GM12878 (cell line): ENCODE data around the gene NAALADL1. TPM values are rescaled to one million over a fixed set of nuclear protein-coding genes. Genes with fewer than 3 reads are reported as not detected.

Source experiments
- BCLAF1 ChIP-seq: fragments of 450-650 bp; IDR thresholded peaks from 2 replicates; pipeline ENCODE4 v1.6.1; 2017; ENCODE audit warnings: antibody characterized with exemption, mild to moderate bottlenecking, moderate library complexity
- CEBPZ ChIP-seq: fragments of 150-350 bp; IDR thresholded peaks from 2 replicates; pipeline ENCODE4 v1.6.1; 2016; ENCODE audit warnings: low read depth, low read length
- CHD2 ChIP-seq: IDR thresholded peaks from 2 replicates; pipeline ENCODE4 v1.6.1; 2011; ENCODE audit warnings: low read depth, low read length, improper control_type of control experiment, borderline replicate concordance
- DPF2 ChIP-seq: fragments of 450-650 bp; IDR thresholded peaks from 2 replicates; pipeline ENCODE4 v1.6.1; 2017; ENCODE audit warnings: mild to moderate bottlenecking
- HDAC6 ChIP-seq: fragments of 200-600 bp; sonication (generic); IDR thresholded peaks from one replicate; pipeline ENCODE4 v1.8.0; 2017; ENCODE audit warnings: antibody characterized with exemption; ENCODE audit not compliant: unreplicated experiment
- JUND ChIP-seq: IDR thresholded peaks from 2 replicates; pipeline ENCODE4 v1.6.1; 2012; ENCODE audit warnings: low read depth, mild to moderate bottlenecking, low read length, improper control_type of control experiment, moderate library complexity
- MEF2A ChIP-seq: IDR thresholded peaks from 2 replicates; pipeline ENCODE4 v1.6.1; 2011; ENCODE audit warnings: low read depth, mild to moderate bottlenecking, low read length, moderate library complexity; ENCODE audit not compliant: insufficient read depth
- MYB ChIP-seq: fragments of 150-350 bp; IDR thresholded peaks from 2 replicates; pipeline ENCODE4 v1.6.1; 2014; ENCODE audit warnings: mild to moderate bottlenecking, low read depth, low read length, borderline replicate concordance
- NBN ChIP-seq: fragments of 450-650 bp; IDR thresholded peaks from 2 replicates; pipeline ENCODE4 v1.6.1; 2016
- PBX3 ChIP-seq: IDR thresholded peaks from 2 replicates; pipeline ENCODE4 v1.6.1; 2011; ENCODE audit warnings: mild to moderate bottlenecking, low read depth, low read length, moderate library complexity; ENCODE audit not compliant: insufficient replicate concordance
- POLR2A ChIP-seq: IDR thresholded peaks from 2 replicates; pipeline ENCODE4 v1.6.1; 2011; ENCODE audit warnings: low read depth, mild to moderate bottlenecking, low read length
- POLR2AphosphoS5 ChIP-seq: IDR thresholded peaks from 2 replicates; pipeline ENCODE4 v1.6.1; 2011; ENCODE audit warnings: mild to moderate bottlenecking, low read length, inconsistent platforms
- RAD51 ChIP-seq: fragments of 450-650 bp; IDR thresholded peaks from 2 replicates; pipeline ENCODE4 v1.6.1; 2016; ENCODE audit warnings: moderate library complexity, mild to moderate bottlenecking, inconsistent platforms
- RBBP5 ChIP-seq: fragments of 200-600 bp; sonication (generic); conservative IDR thresholded peaks from 2 replicates; pipeline ENCODE4 v1.6.1; 2016
- RFX5 ChIP-seq: IDR thresholded peaks from 2 replicates; pipeline ENCODE4 v1.6.1; 2011; ENCODE audit warnings: low read depth, low read length, improper control_type of control experiment
- RUNX3 ChIP-seq: IDR thresholded peaks from 2 replicates; pipeline ENCODE4 v1.6.1; 2012; ENCODE audit warnings: low read length, inconsistent platforms
- SIX5 ChIP-seq: IDR thresholded peaks from 2 replicates; pipeline ENCODE4 v1.6.1; 2011; ENCODE audit warnings: mild to moderate bottlenecking, low read depth, low read length, moderate library complexity; ENCODE audit not compliant: severe bottlenecking
- TARDBP ChIP-seq: IDR thresholded peaks from 2 replicates; pipeline ENCODE4 v1.6.1; 2016; ENCODE audit warnings: borderline replicate concordance
- USF2 ChIP-seq: IDR thresholded peaks from 2 replicates; pipeline ENCODE4 v1.6.1; 2011; ENCODE audit warnings: low read depth, low read length, improper control_type of control experiment, borderline replicate concordance
- WRNIP1 ChIP-seq: IDR thresholded peaks from 2 replicates; pipeline ENCODE4 v1.6.1; 2011; ENCODE audit warnings: low read depth, low read length, improper control_type of control experiment, borderline replicate concordance
- YY1 ChIP-seq: IDR thresholded peaks from 2 replicates; pipeline ENCODE4 v1.6.1; 2011; ENCODE audit warnings: low read depth, mild to moderate bottlenecking, low read length
- ZSCAN29 ChIP-seq: fragments of 450-650 bp; IDR thresholded peaks from 2 replicates; pipeline ENCODE4 v1.6.1; 2017; ENCODE audit warnings: mild to moderate bottlenecking, moderate library complexity
- polyA plus RNA-seq, 11 experiments: library from polyadenylated mRNA; depleted of rRNA in 4 of 11; unstranded in 6 of 11; stranded (reverse) in 5 of 11; fragments of >200 nt; fragmentation: Nextera tagmentation in 4 of 11; fragmentation: Illumina TruSeq in 1 of 11; extraction: Ambion mirVana in 4 of 11; extraction: Trizol in 1 of 11; gene quantifications; 1 replicate in 1 of 11; 2 replicates in 10 of 11; pipeline versions ENCODE4 v1.2.1 to v1.2.3, GENCODE V29; 2011 to 2016; ENCODE audit warnings: inconsistent platforms in 2 of 11, missing spikeins in 2 of 11, low read depth in 1 of 11
- total RNA-seq, 4 experiments: library from RNA; depleted of rRNA in 3 of 4; stranded (reverse); fragments of >200 nt in 3 of 4; fragmentation: Illumina TruSeq in 1 of 4; extraction: Trizol in 1 of 4; gene quantifications; 2 replicates each; pipeline versions ENCODE4 v1.2.1 to v1.2.3, GENCODE V29; 2013 to 2021

Gene NAALADL1
- total and polyA plus RNA-seq, 10 of the 15 experiments (the other 5 are each of a cell fraction or from before 2014, with no cell fraction given): 0.77 to 5.5 (median 1.5) TPM

GRCh38 chr11:65095974-65096806 lies 37.8 kb upstream of the NAALADL1 start, which contains the start of gene VPS51 (continued):
- TF ChIP-seq BCLAF1 (no peak), DPF2 (peak; percentile 78), RFX5 (no peak), JUND (no peak), MEF2A (peak; percentile 76), MYB (peak; percentile 80; the same call in 1 of the 2 replicates), NBN (peak; percentile 96), RAD51 (0 out of 2 replicates have a peak, but pooled peaks have one; percentile 11), USF2 (no peak; the same call in 1 of the 2 replicates), CEBPZ (no peak), POLR2AphosphoS5 (peak; percentile 98), HDAC6 (no peak), YY1 (peak; percentile 96), RBBP5 (peak; percentile 50; the same call in 1 of the 2 replicates), RUNX3 (peak; percentile 83), CHD2 (peak; percentile 64; the same call in 1 of the 2 replicates), SIX5 (peak; percentile 94), PBX3 (peak; percentile 46), TARDBP (peak; percentile 100), POLR2A (peak; percentile 99), WRNIP1 (peak; percentile 99), ZSCAN29 (peak; percentile 88)
